ENCODE results near the gene GRIA3.

GRCh38 chrX:123184219-123184865 lies at the start of gene GRIA3:
- TF ChIP-seq POLR2A (IDR thresholded peaks at IDR 0.05; ENCODE audit: low read length) (no peak), GATA1 (IDR thresholded peaks at IDR 0.05; ENCODE audit: low read depth, low read length) (no peak)
